NCI-H1417 treated with DMSO at 0.1 percent for 48 hours (cell line): ENCODE data around the gene STARD13.
"Not testable (repeated sequence)": the region's sequence is repeated elsewhere in the genome, so short reads cannot be mapped to it uniquely, and the experiment has no call there.

Source experiments
- DNase-seq: peaks from one replicate; lab custom pipeline; 2025; lab: John Stamatoyannopoulos, UW

STARD13 gene

DNA sequence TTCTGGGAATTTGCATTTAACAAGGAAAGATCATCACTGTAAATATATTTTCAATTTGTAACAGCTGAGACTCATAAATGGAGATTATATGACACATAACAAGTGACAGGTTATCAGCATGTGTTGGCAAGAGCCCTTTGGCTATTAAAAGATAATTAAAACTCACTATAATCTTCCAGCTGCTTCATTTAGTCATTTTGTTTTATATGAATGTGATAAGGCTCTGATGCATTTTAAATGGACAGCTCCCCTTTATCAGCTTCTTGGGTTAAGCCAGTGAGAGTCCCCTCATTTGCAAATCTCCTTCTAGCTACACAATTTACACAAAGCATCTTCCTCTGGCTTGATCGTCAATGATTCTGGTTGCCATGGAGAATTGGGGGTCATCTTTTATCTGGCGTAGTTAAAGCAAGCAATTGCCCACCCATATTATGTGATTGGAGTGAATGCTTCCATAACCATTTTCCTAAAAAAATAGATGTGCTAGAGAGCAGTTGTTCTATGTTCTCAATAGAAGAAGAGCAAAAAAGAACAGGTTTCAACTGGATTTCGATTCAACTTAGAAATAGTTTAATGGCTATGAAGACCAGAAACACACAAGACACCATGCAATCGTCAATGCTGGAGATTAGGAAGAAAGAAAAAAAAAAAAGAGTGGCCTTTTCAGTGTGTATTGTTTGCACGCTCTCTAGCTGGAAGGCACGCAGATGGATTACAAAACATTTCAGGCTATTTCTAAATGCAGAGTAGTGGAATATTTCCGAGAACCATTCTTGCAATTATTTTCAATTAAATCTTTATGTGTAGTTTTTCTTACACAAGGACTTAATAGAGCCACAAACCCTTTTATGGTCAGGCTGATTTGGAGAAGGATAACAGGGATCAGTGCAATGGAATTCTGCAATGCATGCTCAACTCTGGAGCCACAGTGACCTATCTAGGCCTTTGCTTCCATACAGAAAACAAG is 27.4 kb downstream of the STARD13 start:
- no peak for DNase-seq

- DNase-seq, result no peak
Observed at GRCh38 chr13:33256148-33256840, 29.3 kb downstream of the STARD13 start.

GRCh38 chr13:33252135-33252534 is 33.4 kb downstream of the STARD13 start:
- DNase-seq, result no peak

DNA sequence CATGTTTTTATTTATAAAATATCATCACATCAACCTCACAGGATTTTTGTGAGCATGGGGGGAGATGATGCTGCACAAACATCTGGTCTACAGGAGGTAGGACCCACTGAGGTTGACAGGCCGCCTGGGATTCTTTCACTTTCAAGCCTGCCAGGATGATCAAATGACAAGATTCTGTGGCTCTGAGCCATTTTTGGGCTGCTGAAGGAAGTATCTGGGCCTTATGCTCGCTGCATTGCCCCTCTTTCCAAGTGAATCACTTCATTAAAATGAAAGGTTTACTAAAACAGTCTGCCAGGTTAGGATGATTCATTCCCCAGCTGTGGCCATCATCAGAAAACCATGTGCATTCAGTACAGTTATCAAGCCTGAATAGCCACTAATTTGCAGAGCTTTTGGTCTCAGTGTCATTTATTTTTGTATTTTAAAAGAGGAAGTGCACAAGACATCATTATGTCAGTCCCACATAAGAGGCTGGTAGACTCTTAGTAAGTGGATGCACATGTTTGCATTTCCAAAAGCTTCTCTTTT is 34.4 kb downstream of the STARD13 start:
- no peak for DNase-seq

- no peak for DNase-seq
Observed at GRCh38 chr13:33250609-33251008, 34.9 kb downstream of the STARD13 start.

GRCh38 chr13:33249894-33250293 is 35.7 kb downstream of the STARD13 start:
- no peak for DNase-seq

GRCh38 chr13:33249066-33249465 is 36.5 kb downstream of the STARD13 start:
- DNase-seq, result no peak

- no peak for DNase-seq
Observed at GRCh38 chr13:33245505-33246158, 39.9 kb downstream of the STARD13 start.

- no peak for DNase-seq
Observed at GRCh38 chr13:33244907-33245287, 40.7 kb downstream of the STARD13 start.

DNA sequence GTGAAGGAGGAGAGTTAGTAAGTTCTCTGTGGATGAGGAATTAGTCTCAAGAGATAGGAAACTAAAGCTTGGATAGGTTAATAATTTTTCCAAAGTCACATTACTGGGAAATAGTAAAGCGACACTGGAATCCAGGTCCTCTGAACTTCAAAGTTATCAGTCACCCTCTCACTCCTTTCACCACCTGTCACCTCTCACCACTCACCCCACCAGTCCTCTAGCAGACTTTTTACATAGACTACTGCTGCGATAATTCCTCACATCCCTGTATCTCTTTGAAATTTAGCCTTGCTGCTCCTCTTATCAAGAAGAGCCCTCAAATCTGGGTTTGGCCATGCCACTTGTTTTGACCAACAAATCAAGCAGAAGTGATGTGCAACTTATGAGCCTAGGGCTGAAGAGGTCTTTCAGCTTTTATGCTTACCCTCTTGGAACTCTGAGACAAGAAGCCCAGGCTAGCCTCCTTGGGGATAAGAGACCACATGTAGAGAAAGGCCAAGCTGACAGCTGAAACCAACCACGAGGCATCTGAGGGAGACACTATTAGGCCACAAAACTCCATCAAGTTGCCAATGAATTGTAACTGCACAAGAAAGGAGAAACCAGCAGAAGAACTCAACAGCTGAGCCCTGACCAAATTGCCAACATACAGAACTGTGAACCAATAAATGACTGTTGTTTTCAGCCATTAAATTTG is 41.2 kb downstream of the STARD13 start:
- no peak for DNase-seq

DNA sequence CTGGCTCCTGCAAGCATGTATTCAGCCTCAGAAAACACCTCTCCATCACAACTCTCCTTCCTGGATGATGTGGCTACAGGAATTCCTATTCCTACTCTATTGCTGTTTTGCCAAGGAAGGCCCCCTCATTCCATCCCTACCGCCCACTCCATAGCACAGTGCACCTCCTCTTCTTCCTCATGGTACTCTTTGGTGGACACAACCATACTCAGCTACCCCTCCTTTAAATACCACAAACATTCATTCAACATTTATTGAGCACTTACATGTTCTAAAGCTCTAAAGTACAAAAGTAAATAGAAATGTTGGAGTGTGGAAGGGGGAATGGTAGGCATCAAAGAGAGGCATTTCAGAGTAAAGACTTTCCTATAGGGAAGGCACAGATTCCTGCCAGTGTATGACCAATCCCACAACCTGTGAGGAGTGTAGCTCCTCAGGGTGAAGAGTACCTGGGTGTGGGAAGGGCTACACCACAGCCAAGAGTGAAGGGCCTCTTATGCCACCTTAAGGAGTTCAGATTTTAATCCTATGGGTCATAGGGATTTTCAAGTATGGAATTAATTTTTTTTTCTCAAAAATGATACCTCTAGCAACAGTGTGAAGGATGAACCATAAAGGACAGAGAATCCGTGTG is 42.5 kb downstream of the STARD13 start:
- DNase-seq, result no peak

DNA sequence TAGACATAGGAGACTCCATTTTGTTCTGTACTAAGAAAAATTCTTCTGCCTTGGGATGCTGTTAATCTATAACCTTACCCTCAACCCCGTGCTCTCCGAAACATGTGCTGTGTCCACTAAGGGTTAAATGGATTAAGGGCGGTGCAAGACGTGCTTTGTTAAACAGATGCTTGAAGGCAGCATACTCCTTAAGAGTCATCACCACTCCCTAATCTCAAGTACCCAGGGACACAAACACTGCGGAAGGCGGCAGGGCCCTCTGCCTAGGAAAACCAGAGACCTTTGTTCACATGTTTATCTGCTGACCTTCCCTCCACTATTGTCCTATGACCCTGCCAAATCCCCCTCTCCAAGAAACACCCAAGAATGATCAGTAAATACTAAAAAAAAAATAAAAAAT is 43.2 kb downstream of the STARD13 start:
- DNase-seq, result not testable (repeated sequence)

GRCh38 chr13:33236021-33236420 is 49.5 kb downstream of the STARD13 start:
- no peak for DNase-seq

- no peak for DNase-seq
Observed at GRCh38 chr13:33235564-33235963, 50.0 kb downstream of the STARD13 start.

DNA sequence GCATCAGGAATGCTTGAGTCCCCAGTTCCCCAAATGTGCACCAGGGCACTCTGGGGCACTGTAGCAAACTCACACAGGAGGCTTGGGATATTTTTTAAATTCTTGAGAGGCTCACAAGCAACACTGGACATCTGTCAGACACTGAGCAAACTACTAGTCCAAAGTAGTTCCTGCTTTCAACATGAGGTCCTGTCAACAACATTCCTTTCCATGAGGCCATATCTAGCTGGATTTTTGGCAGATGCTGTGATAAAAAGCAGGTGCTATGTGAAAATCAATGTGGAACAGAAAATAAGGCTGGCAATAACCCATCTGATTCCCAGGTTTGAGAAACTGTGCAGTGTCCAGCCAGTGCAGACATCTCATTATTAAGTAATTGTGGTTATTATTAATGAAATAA is 50.5 kb downstream of the STARD13 start:
- DNase-seq, result no peak

GRCh38 chr13:33233547-33233946 is 52.0 kb downstream of the STARD13 start:
- no peak for DNase-seq

DNA sequence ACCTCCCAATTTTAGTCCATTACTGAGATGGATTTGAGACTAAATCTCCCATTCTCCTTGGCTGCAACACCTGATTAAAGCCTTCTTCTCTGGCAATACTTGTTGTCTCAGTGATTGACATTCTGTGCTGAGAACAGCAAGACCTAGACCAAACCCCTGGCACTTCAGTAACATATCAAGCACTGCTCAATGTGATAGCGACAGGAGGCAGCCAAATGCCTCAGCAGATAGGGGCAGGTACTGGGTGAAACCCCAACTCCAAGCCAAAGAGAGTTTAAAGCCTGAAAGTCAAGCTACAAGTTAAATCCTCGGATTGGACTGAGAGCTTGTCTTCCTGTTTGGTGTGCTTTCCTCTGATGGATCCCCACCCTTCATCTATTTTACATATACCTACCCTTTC is 52.7 kb downstream of the STARD13 start:
- DNase-seq, result no peak

DNA sequence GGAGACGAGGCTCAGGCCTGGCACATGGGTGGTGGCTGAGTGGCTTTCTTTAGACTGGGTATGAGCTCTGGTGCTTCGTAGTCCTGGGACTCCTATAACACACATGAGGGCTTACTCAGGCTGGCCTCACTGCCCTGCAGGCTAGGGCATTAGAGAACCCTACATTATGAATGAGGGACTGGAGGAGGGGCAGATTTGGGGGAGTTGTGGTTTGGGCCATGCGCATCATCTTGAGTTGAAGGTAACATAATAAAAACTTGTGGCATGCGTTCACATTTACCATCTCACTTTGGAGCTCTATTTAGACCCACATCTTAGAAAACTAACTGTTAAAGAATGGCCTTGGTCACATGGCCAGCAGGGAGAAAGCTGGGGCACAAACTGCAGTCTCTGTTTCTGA is 54.2 kb downstream of the STARD13 start:
- DNase-seq, result no peak

GRCh38 chr13:33230178-33230881 is 55.2 kb downstream of the STARD13 start:
- DNase-seq, result no peak

- DNase-seq, result no peak
Observed at GRCh38 chr13:33229446-33230177, 55.9 kb downstream of the STARD13 start.
